WTC11 (cell line): ENCODE data around the gene CASP8. TPM values are rescaled to one million over a fixed set of nuclear protein-coding genes. Genes with fewer than 3 reads are reported as not detected.

ENCODE experiments used
- total RNA-seq: library from RNA; stranded (reverse); gene quantifications from 3 replicates; pipeline ENCODE4 v1.2.3, GENCODE V29; 2021

CASP8 gene
- total RNA-seq, 1 experiment from 2014 or later = 4.4 TPM

Other genes starting within 250 kb of the CASP8 start
- 8.8 to 10.4 TPM (median 9.1 TPM) in 3 replicates for gene HYCC2, start 188.9 kb upstream of the CASP8 start, total RNA-seq
- 65.5 to 70.9 TPM (median 66.8 TPM) in 3 replicates for gene NDUFB3, start 188.5 kb upstream of the CASP8 start, total RNA-seq
- gene CFLAR, start 144.4 kb upstream of the CASP8 start, total RNA-seq = 18.2 to 21.5 TPM (median 19.9 TPM) in 3 replicates
- 2.8 to 2.9 TPM (median 2.8 TPM) in 3 replicates for gene CASP10, start 77.4 kb upstream of the CASP8 start, total RNA-seq
- 0.17 to 0.62 TPM (median 0.23 TPM) in 3 replicates for gene FLACC1, start 96.8 kb downstream of the CASP8 start, total RNA-seq
- gene TRAK2, start 190.9 kb downstream of the CASP8 start, total RNA-seq = 9.4 to 12.8 TPM (median 10.5 TPM) in 3 replicates
- 35.4 to 37.4 TPM (median 36.7 TPM) in 3 replicates for gene STRADB, start 191.2 kb downstream of the CASP8 start, total RNA-seq